Kidney capillary endothelial cell (primary cell): Measurements from ENCODE around the gene DISC1.

ENCODE experiments used
- DNase-seq: peaks from one replicate; pipeline ENCODE4 v3.0.0-alpha.2; 2018; ENCODE audit warnings: low spot score

Gene DISC1

GRCh38 chr1:231670755-231671154 lies 44.2 kb downstream of the DISC1 start:
- DNase-seq = no peak

GRCh38 chr1:231674575-231674974 lies 48.0 kb downstream of the DISC1 start:
- no peak for DNase-seq

GRCh38 chr1:231676487-231676886 lies 49.9 kb downstream of the DISC1 start:
- no peak for DNase-seq

- DNase-seq = no peak
Observed at GRCh38 chr1:231677442-231677841, 50.9 kb downstream of the DISC1 start.

- peak; percentile 26 for DNase-seq
Observed at GRCh38 chr1:231678011-231678432, 51.4 kb downstream of the DISC1 start.

GRCh38 chr1:231679109-231679508 lies 52.5 kb downstream of the DISC1 start:
- DNase-seq = no peak

GRCh38 chr1:231681006-231681405 lies 54.4 kb downstream of the DISC1 start:
- no peak for DNase-seq

GRCh38 chr1:231682779-231683178 lies 56.2 kb downstream of the DISC1 start:
- DNase-seq = no peak

- no peak for DNase-seq
Observed at GRCh38 chr1:231683439-231684165, 57.0 kb downstream of the DISC1 start.

- no peak for DNase-seq
Observed at GRCh38 chr1:231684356-231685244, 58.0 kb downstream of the DISC1 start.

GRCh38 chr1:231686384-231686783 lies 59.8 kb downstream of the DISC1 start:
- no peak for DNase-seq

GRCh38 chr1:231688989-231689388 lies 62.4 kb downstream of the DISC1 start:
- no peak for DNase-seq

- peak; percentile 9 for DNase-seq
Observed at GRCh38 chr1:231690059-231690458, 63.5 kb downstream of the DISC1 start.

- DNase-seq = no peak
Observed at GRCh38 chr1:231691618-231692259, 65.1 kb downstream of the DISC1 start.

GRCh38 chr1:231693361-231694074 lies 66.9 kb downstream of the DISC1 start:
- DNase-seq = no peak

- no peak for DNase-seq
Observed at GRCh38 chr1:231694075-231694431, 67.5 kb downstream of the DISC1 start.

GRCh38 chr1:231694465-231695077 lies 68.0 kb downstream of the DISC1 start:
- peak; percentile 81 for DNase-seq

GRCh38 chr1:231695439-231696255 lies 69.1 kb downstream of the DISC1 start:
- no peak for DNase-seq

GRCh38 chr1:231699784-231700183 lies 73.2 kb downstream of the DISC1 start:
- no peak for DNase-seq

GRCh38 chr1:231701306-231701705 lies 74.7 kb downstream of the DISC1 start:
- no peak for DNase-seq

GRCh38 chr1:231702331-231702730 lies 75.7 kb downstream of the DISC1 start:
- no peak for DNase-seq
